Femur (tissue), 1 donor: ENCODE results near the gene LITAF.
"Not testable (repeated sequence)": the region's sequence is repeated elsewhere in the genome, so short reads cannot be mapped to it uniquely, and the experiment has no call there.

Experiments used
- DNase-seq: peaks from one replicate; pipeline ENCODE4 v3.0.0-alpha.2; 2017

The LITAF gene

DNA sequence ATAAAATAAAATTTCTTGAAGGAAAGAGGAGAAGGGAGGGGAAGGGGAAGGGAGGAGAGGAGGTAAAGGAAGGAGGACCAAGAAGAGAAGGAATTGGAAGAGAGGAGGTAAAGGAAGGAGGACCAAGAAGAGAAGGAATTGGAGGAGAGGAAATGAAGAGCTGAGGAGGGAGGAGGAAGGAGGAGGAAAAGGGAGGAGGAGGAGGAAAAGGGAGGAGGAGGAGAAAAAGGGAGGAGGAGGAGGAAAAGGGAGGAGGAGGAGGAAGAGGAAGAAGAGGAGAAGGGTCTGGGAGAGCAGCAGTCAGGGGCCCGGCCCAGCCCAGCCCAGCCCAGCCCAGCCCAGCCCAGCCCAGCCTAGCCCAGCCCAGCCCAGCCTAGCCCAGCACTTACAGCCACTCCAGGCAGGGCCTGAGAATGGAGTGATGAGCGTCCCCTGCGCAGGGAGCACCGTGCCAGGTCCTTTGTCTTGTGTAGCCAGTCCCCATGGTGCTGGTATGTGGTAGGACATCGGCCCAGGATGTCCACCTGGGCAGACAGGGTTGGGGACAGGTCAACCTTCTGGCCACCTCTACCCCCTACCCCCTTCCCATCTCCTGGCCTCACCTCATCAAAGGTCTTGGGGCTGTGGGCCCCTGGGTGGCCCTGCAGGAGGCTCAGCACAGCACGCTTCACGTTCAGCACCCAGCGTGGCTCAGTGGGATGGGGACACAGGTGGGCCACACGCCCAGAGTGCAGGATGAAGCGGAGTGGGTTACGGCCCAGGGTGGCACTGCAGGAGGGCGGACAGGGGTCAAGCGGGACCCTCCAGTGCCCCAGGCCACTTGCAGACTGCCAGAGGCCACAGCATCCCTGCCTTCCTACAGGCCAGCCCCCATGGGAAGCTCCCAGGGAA, 70.9 kb downstream of the LITAF start:
- no peak for DNase-seq

DNA sequence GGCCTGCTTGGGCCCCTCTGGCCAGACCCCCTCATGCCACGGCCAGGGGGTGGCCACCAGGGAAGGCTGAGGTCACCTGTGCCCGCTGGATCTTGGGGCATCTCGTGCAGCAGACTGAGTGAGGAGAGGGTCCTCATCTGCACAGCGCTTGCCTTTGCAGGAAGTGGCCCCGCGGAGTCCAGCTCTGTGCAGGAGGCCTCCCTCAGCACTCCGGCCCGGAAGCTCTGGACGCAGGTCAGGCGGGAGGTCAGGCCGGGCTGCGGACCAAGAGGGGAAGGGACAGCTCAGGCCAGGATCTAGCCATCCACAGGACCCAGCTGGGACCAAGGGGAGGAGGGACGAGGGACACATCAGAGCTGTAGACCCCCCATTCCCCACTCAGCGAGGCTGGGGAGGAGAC, 72.4 kb downstream of the LITAF start:
- DNase-seq = no peak

DNA sequence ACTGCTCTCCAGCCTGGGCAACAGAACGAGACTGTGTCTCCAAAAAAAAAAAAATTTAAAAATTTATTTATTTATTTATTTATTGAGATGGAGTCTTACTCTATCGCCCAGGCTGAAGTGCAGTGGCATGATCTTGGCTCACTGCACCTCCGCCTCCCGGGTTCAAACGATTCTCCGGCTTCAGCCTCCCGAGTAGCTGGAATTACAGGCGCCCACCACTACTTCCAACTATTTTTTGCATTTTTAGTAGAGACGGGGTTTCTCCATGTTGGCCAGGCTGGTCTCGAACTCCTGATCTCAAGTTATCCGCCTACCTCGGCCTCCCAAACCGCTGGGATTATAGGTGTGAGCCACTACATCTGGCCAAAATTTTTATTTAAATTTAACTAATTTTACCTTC, 73.4 kb downstream of the LITAF start:
- not testable (repeated sequence) for DNase-seq

- no peak for DNase-seq
These were observed 74.9 kb downstream of the LITAF start for GRCh38 chr16:11511801-11512200.

DNA sequence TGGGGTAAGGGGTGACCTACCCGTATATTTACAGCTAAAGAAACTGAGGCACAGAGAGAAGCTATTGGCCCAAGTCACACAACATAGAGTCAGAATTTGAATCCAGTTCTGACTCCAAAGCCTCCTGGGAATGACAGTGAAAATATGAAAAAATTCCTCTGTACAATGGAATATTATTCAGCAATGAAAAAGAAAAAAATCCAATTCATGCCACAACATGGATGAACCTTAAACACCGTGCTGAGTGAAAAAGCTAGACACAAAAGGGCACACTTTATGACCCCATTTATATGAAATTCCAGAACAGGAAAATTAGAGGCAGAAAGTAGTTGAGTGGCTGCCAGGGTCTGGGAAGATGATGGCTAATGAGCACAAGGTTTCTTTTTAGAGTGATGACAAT, 75.4 kb downstream of the LITAF start:
- no peak for DNase-seq

- DNase-seq = no peak
These were observed 76.3 kb downstream of the LITAF start for GRCh38 chr16:11510178-11510973.

DNA sequence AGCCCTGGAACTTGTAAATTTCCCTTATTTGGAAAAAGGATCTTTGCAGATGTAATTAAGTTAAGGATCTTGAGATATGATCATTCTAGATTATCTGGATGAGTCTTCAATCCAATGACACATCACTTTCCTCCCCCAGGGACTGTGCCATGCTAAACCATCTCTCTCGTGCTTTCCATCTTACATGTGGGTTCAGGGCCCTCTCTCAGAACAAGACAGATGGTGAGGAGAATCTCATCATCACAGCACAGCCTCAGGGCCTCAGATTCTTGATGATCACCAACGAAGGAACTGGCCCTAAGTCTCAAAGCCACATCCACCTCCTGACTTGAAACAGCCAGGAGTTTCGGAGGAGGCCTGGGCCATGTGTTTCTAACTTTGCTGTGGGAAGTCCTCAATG, 78.7 kb downstream of the LITAF start:
- no peak for DNase-seq

DNA sequence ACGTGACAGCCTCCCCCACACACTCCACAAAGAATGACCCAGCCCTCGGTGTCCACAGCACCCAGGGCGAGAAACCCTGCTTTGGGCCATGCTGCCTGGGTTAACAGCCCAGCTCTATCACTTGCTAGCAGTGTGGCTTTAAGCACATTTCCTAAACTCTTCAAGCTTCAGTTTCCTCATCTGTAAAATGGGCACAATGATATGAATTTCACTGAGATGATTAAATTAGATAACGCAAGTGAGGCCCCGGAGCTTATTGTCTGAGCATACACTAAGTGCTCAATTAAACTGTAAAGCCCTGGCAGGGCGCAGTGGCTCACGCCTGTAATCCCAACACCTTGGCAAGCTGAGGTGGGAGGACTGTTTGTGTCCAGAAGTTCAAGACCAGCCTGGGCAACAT, 79.4 kb downstream of the LITAF start:
- no peak for DNase-seq

- DNase-seq = no peak
These were observed 79.9 kb downstream of the LITAF start for GRCh38 chr16:11506741-11507305.

DNA sequence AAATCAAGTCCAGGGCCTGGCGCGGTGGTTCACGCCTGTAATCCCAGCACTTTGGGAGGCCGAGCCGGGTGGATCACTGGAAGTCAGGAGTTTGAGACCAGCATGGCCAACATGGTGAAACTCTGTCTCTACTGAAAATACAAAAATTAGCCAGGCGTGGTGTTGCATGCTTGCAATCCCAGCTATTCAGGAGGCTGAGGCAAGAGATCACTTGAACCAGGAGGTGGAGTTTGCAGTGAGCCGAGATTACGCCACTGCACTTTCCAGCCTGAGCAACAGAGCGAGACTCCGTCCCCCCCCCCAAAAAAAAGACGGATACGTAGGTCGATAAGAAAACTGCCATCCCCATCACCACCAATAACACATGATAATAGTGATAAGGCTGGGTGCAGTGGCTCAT, 82.5 kb downstream of the LITAF start:
- not testable (repeated sequence) for DNase-seq

- DNase-seq = peak; percentile 74
These were observed 83.2 kb downstream of the LITAF start for GRCh38 chr16:11503566-11503965.

DNA sequence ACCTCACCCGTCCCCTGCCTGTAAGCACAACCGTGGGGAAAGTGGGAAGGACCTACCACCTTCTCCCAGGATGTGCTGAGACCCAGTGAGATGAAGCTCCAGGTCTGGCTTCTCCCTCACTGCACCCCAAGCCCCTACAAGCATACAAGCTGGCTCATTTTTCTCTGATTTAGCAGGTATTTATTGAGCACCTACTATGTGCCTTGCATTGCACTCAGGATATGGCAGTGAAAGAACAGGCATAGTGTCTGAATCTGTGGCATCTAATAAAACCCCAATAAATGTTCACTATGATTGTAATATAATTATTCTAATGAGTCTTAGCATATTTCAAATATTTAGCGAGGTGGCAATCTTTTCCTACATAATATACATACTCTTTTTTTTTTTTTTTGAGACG, 84.5 kb downstream of the LITAF start:
- DNase-seq = no peak

GRCh38 chr16:11501632-11502031, 85.1 kb downstream of the LITAF start:
- DNase-seq = no peak

DNA sequence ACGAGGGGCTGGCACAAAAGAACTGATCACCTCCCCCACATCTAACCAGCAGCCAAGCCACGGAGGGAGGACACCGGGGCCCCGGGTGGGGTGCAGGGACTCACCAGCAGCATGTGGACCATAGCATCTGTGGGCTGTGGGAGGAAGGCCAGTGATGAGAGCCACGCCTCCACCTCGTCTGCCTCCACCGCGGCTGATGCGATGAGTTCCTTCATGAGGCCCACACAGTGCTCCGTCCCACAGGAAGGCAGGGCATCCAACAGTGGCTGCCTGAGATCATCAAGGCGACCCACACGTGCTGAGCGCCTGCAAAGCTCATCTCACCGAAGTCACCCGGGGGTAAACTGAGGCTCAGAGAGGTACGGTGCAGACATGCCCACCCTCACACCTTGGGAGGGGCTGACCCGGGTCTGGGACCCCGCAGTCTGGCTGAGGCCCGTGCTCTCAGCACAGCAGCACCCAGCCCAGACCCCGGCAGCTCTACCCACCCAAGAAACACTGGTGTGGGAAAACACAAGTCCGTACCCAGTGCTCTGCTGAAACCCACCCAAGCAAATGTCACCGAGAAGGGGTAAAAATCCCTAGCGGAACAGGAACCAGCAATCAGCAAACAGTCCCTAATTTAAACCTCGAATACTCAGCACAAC, 85.9 kb downstream of the LITAF start:
- no peak for DNase-seq

DNA sequence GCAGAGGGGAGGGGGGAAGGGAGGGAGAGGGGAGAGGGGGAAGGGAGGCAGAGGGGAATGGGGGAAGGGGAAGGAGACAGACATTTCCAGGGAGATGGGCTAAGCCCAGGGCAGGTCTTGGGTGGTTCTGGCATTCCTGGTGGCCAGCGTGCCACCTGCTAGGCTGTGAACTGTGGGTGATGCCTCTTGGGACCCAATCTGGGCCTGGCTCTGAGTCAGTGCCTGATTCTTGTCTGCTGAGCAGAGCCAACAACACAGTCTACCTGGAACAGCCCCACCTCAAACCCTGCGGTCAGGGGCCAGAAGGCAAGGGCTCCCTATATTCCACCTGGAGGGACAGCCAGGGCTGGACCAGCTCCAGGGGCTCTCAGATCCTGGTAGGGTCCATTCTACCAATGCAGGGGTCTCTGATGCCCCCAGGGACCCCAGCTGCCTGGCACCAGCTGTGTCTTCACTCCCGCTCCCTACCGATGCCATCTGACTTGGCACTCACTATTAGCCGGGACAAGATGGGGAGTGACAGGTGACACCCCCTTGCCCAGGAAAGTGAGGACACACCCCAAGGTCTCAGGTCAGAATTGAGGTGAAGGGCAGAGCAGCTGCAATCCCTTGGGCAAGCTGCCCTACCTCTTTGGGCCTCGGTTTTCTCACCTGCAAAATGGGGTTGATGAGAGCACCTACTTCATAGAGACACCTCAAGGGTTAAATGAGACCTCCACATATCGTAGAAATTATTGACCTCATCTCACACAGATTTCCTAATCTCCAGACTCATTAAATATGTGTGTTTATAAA, 87.2 kb downstream of the LITAF start:
- no peak for DNase-seq

GRCh38 chr16:11498683-11499082, 88.0 kb downstream of the LITAF start:
- no peak for DNase-seq

DNA sequence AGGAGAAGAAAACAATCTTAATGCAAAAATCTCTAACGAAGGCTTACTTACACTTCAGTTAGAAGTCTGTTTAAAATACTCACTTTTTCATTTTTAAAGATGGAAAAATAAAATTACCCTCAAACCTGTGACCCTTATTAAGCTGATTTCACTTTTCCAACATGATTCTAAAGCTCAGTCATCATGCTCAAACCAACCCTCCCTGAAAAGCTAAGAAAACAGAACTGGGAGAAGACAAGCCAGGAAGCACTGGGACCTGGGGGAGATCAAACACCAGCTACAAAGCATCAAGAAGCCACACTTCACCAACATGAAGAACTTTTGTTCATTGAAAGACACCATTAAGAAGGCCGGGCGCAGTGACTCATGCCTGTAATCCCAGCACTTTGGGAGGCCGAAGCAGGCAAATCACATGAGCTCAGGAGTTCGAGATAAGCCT, 88.8 kb downstream of the LITAF start:
- DNase-seq = no peak
